Stimulated activated CD8-positive, alpha-beta memory T cell treated with anti-CD3 and anti-CD28 coated beads, Interleukin-12 subunit alpha, Interleukin-12 subunit beta, amount 100 ng/mL, for 24 hours (primary cell): ENCODE results near the gene ZMIZ1.
"Not testable (repeated sequence)": the region's sequence is repeated elsewhere in the genome, so short reads cannot be mapped to it uniquely, and the experiment has no call there.

Source experiments
- DNase-seq: peaks from one replicate; pipeline ENCODE4 v3.0.0-alpha.2; 2020; ENCODE audit errors: extremely low read depth

ZMIZ1 gene

DNA sequence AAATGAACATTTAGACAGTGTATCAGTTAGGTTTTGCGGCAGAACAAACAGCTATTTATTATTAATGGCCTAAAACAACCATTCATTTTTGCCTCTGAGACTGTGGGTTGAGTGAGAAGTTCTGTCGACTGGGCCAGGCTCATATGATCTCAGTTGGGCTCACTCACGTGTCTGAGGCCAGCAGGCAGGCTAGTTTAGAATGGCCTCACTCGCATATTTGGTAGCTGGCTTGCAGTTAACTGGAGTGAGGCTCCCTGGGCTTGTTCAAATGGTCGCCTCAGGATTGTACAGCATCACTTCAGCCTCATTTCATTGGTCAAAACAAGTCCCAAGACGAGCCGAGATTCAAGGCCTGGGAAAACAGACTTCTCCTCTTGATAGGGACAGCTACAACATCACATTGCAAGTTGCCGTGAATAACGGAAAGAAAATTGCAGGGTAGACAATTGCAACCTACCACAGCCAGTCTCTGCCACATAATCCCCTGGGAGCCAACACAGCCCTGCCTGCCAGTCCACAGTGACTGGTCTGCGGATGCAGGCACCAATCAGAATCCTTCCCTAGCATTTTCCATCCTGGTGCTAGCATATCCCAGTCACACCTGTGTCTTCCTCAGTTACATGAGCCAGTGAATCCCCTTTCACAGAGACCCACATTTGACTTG lies 255.4 kb downstream of the ZMIZ1 start:
- no peak for DNase-seq

DNA sequence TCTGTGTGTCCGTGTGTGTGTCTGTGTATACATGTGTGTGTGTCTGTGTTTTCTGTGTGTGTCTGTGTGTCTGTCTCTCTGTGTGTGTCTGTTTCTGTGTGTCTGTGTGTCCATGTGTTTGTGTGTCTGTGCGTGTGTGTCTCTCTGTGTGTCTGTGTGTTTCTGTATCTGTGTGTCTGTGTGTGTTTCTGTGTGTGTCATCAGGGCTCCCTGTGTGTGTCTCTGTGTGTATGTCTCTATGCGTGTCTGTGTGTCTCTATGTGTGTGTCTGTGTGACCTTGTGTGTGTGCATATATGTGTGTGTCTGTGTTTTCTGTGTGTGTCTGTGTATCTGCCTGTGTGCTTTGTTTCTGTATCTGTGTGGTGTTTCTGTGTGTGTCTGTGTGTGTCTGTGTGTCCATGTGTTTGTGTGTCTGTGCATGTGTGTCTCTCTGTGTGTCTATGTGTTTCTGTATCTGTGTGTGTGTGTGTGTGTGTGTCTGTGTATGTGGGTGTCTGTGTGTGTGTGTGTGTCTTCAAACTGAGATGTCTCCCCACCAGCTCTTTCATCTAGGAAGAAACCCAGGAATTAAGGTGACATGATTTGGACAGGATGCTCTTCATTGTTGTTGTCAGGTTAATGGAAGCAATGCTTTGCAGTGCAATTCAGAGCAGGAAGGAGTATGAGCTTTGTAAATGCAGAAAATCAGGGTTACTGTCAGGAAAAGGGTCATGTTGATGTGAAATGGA lies 257.8 kb downstream of the ZMIZ1 start:
- no peak for DNase-seq

DNA sequence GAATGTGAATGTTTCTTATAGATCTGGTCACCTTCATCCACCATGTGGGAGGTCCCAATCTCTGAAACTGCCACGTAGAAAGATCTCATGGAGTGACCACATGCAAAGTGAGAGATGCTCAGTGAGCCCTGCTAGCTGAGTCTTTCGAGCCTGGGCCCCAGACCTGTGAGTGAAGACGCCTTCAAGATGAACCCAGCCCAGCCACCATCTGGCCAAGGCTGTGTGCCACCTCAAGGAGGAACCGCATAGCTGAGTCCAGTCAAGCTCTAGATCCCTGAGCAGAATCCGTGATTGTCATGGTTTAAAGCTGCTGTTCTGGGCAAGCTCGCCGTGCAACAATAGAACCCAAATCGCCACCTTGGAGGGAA lies 258.3 kb downstream of the ZMIZ1 start:
- no peak for DNase-seq

DNA sequence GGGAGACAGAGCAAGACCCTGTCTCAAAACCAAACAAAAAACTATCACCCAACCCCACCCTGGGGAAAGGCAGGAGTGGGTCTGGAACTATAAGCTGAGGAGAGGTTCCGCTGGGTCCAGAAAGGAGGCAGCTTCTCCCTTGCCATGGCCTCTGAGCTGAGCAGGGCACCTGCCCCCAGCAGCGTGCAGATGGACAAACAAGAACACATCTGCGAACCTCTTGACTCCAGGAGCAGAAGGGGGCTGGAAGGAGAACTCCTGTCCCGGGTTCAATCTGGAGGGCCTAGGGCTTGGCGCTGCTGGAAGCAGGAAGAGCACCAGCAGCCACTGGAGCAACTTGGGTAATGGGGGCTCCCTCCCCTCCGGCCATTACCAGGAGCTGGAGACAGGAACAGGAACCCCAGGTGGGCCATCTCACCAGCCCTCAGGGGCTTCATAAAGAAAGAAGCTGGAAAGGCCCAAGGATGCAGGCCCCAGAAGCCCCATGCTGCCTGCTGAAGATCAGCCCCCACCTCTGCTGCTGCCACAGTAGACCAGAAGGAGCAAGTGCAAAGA lies 259.5 kb downstream of the ZMIZ1 start:
- no peak for DNase-seq

DNA sequence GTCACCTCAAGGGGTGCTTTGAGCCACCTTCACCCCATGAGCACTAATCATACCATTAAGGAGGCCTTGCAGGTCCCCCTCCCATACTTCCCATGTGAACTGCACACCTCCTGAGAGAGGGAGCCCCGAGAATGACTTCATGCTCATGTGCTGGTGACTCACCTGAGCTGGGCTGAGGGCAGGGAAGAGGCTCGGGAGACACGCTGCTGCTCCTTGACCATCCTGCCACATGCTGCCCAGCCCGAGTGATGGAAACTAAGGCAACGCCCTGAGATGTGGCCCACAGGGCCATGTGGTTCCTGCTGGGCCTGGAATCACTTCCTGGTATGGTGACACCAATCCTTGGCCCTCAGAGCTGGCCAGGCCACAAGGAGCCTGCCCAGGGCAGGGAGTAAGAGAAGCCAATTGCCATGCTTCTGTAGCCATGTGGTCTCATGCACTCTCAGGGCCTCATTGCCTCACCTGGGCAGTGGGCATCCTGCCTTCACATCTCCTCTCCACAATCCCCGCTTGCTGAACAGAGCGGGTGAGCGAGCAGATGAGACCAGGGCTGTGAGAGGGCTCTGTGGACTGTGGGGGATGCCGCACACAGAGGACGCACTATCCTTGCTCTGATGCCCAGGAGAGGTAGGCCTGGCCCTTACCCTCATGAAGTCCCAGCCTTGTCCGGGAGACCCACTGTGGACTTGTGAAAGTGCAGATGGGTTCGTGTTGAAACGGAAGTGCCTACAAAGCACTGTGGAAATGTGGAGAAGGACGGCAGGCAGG lies 260.2 kb downstream of the ZMIZ1 start:
- DNase-seq = no peak

DNA sequence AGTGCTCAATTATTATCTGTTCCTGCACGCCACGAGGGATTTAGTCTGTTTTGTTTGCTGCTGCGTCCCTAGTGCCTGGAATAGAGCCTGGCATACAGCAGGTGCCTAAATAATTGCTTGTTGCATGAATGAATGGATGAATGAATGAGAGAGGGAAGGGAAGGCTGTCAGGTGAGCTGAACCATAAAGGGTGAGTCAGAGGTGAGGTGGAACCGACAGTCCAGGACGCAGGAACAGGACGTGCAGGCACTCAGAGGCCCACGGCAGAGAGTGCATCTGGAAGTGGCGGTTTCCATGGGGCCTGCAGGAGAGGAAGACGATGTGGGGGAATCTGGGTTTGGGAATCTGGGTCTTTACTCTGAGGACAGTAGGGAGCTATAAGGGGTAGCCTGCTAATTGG lies 260.8 kb downstream of the ZMIZ1 start:
- DNase-seq = no peak

DNA sequence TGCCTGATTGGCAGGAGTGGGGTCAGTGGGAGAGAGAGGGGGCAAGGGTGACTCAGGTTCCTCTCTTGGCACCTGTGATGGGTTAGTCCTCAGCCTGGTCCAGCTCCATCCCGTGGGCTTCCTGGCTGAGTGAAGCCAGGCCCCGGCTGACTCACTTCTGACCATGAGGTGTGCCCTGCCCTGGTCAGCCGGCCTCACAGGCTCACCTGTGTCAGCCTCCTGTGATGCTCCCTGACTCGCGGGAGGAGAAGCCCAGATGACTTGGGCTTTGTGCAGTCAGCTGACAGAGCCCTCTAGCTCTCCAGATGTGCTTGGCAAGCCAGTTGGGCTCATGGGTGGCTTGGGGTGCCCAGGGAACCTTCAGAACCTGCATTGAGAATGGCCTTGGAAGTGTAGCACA lies 262.5 kb downstream of the ZMIZ1 start:
- no peak for DNase-seq

DNA sequence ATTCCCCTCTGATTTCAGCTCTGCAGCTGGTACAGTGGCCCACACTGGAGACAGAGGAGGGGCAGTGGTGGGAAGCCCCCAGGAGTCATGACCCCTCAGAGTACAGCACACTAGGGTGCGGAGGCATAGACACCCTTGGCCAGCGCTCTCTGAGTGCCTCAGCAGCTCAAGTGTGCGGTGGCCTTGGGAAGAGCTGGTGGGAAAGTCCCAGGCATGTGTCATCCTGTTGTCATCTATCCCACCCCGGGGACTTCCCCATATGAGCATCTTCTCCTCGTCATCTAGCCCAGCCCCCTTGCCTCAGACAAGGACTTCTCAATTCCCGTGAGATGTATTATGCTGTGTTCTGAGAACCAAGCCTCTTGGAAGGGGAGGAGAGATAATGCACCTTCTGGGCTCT lies 262.9 kb downstream of the ZMIZ1 start:
- peak; percentile 73 for DNase-seq

DNA sequence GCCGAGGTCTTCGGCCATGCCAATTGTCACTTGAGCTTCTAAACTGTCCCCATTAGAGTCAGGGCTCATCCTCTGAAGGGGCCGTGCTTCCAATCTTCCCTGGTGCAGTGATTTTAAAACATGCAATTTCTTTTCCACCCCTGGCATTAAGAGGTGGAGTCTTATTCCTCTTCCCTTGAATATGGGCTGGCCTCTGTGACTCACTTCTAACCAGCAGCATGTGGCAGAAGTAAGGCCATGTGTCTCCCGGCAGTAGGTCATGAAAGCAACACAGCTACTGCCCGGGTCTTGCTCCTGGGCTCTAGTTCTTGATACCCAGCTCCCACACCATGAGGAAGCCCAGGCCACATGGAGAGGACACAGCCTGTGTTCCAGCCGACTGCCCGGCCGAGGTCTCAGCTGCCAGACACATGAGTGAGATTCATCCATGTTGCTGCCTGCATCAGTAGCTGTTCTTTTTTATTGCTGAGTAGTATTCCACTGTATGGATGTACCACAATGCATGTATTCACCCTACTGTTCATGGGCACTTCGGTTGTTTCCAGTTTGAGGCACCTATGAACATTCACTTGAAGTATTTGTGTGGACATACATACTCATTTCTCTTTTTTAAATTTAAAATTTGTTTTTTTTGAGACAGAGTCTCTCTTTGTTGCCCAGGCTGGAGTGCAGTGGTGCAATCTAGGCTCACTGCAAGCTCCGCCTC lies 264.0 kb downstream of the ZMIZ1 start:
- DNase-seq = not testable (repeated sequence)

DNA sequence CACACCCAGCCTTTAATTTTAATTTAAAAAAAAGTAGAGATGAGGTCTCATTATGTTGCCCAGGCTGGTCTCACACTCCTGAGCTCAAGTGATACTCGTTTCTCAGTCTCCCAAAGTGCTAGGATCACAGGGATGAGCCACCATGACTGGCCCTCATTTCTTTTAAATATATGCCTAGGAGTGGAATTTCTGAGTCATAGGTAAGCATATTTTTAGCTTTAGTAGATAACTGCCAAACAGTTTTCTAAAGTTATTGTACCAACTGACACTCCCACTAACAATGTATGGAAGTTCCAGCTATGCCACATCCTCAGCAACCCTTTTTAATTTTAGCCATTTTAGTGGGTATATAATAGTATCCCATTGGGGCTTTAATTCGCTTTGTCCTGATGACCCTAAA lies 264.7 kb downstream of the ZMIZ1 start:
- no peak for DNase-seq

DNA sequence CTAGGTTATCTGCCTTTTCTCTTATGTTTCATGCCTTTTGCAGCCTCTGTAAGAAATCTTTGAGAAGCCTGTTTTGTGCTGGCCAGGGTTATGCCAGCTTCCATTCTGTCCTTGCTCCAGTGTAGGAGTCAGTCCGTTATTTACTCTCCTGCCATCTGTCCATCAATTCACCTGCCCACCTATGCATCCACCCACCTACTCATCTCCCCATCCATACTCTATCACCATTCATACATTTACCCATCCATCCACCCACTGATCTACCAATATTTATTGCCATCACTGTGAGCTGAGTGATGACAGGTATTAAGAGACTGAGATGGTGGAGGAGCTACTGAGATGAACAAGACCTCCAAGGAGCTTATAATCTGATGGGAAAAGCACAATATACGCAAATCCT lies 265.8 kb downstream of the ZMIZ1 start:
- DNase-seq = no peak

DNA sequence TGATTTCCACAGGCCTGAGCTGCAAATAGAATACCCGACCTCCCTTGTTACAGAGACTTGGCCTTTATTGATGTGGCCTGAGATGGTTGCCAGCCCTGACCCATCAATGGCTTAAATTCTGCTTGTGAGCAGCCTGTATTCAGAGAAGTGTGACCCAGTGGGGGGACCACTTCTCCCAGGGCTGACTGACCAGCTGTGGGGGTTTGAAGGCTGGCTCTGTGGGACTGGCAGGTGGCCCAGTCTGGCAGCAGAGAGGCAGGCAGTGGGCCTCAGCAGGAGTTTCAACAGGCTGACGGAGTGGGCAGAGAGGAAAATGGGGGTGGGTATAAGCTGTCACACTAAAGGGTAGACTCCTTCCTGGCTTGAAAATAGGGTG lies 266.3 kb downstream of the ZMIZ1 start:
- DNase-seq = no peak

DNA sequence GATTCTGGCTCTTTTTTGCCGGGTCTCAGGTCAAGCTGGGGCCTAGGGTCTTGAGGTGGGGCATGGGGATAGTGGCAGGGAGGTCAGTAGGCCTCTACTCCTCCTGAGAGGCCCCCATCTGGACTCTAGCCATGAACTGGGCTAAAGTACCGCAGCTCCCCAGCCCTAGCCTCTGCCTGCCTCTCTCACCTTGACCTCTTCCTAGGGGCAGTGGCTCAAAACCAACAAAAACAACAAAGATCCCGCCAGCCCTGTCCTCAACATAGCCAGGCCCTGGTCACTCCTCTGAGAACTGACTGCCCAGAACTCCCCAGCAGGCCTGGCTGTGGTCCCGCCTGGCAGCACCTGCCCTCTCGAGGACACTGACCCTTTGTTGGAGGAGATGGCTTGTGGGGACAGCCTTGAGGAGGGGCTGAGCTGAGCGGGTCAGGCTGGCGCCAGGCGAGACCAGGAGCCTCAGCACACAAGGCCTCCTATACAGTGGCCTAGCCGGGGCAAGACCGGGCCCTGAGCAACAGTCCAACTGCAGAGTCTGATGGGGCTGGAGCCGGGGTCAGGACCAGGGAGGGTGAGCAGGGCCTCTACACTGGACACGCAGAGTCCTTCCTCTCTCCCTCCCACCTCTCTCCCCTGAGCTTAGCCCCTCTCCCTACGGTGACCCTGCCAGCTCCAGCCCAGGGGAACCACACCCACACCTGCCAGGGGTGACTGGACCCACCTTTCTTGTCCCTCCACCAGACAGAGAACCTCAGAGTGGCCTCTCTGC lies 266.9 kb downstream of the ZMIZ1 start:
- no peak for DNase-seq

DNA sequence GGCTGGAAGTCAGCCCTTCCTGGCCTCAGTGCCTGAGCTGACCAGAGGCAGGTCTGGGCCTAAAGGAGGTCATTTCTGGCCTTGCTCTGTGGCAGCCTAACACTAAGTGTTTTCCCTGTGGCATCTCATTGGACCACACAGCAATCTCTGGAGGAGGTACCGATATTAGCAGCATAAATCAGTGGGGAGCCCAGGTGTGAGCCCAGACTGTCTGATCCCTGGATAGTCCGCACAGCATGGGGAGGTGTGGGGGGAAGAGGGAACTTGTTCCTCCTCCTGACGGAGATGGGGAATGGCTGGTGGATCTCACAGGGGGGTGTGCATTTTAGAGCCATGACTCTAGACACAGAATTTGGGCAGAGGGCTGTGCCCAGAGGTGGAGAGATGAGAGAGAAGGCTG lies 267.5 kb downstream of the ZMIZ1 start:
- DNase-seq = no peak

DNA sequence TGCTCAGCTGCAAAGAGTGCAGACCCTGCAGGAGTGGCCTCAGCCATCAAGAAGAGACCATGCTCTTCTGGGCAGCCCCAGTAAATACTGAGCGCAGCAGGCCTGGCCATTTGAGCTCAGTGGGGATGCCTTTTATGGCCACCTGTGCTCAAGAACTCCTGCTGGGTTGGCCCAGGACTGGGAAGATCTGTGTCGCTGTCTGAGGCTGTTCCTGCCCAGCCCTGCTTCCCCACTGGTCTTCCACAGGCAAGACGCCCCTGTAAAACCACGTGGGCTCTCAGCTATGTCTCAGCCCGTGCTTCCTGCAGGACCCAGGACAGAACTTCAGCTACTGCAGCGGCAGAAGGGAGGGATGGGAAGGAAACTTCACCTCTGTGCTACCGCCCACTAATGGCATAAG lies 268.0 kb downstream of the ZMIZ1 start:
- no peak for DNase-seq

DNA sequence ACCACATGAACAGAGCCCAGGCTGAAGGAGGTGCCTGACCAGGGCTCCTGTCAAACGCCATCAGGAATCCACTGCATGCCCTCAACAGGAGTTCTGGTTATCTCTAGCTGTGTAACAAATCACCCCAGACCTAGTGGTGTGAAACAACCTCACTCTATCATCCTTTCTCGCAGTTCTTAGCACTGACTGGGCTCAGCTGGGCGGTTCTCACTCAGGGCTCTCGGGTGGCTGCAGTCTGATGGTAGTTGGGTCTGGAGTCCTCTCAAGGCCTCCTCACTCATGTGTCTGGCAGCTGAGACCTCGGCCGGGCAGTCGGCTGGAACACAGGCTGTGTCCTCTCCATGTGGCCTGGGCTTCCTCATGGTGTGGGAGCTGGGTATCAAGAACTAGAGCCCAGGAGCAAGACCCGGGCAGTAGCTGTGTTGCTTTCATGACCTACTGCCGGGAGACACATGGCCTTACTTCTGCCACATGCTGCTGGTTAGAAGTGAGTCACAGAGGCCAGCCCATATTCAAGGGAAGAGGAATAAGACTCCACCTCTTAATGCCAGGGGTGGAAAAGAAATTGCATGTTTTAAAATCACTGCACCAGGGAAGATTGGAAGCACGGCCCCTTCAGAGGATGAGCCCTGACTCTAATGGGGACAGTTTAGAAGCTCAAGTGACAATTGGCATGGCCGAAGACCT lies 269.2 kb downstream of the ZMIZ1 start:
- DNase-seq = not testable (repeated sequence)

DNA sequence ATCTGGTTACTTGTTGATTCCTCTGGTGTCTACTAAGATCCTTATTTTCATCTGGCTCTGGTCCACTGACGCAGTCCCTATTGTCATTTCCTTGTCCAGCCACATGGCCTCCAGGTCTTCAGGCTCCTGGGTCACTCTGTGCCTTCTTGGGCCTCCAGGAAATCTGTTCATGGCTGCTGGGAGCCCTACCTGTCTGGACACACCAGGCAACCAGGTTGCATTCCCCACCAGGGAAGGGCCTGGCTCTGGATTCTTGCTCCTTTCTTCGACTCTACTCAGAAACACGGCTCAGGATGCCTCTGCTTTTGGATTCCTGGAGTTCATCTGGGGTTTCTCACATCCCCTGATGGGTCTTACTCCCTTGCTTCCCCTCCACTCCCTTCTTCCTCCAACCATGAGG lies 270.5 kb downstream of the ZMIZ1 start:
- DNase-seq = no peak

DNA sequence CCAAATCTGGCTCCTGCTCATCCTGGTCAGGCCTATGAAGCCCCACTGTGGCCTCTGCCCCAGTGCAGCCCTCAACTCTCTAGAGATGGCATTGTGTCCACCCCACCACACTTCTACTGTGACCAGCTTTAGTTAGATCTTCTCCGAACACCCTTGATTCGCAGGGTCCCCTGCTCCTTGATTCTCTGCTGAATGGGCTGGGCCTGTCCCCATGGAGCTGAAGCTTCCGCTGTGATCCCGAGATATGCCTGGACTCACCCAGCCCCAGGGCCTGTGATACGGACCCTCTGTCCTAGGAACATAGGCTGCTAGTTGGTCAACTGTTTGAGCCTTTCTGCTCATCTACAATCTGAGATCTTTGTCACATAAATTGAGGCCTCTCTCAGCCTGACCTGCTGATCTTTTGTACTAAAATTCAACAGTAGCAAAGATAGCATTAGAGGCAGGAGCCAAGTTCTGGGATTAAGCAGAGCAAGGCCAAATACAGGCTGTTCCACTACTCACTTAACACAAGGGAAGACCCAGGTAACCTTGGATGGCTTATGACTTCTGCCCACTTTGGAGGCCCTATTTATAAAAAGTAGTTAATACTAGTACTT lies 272.0 kb downstream of the ZMIZ1 start:
- no peak for DNase-seq

DNA sequence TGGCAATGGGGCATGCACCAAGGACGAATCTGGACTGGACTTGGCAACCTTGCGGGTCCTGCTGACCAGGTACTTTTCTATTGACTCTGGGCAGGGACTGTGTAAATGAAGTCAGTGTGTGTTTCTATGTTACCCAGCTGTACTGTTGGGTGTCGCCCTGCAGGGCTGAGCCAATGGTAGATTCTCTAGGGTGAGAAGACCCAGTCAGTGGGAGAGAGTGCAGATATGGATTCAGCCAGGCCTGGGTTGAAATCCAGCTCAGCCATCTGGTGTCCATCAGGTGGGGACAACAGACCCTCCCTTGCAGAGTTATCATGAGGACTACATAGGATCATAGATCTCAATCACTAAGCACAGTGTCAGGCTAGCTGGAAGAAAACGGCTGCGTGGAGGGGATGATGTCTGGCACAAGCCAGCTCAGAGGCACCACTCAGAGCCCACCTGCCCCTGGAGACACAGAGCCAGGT lies 273.6 kb downstream of the ZMIZ1 start:
- no peak for DNase-seq
